ENCODE results near the gene LBHD2. TPM values are rescaled to one million over a fixed set of nuclear protein-coding genes. Genes with fewer than 3 reads are reported as not detected.

The LBHD2 gene
- total and polyA plus RNA-seq, 10 of the 15 experiments (the other 5 are each of a cell fraction or from before 2014, with no cell fraction given) = not detected

- TF ChIP-seq ZBTB4 (CRISPR knock-in tag; IDR thresholded peaks at IDR 0.05) = no peak
- no peak for TF ChIP-seq FOXM1 (IDR thresholded peaks at IDR 0.05; ENCODE audit: low read depth, low read length)
- no peak for TF ChIP-seq NR2C2 (IDR thresholded peaks at IDR 0.05; ENCODE audit: borderline replicate concordance, control insufficient read depth, insufficient read length, low read depth)
- peak; percentile 87 for TF ChIP-seq ATF7 (IDR thresholded peaks at IDR 0.05; ENCODE audit: low read depth)
- no peak for TF ChIP-seq ASH2L (IDR thresholded peaks at IDR 0.05; ENCODE audit: borderline replicate concordance, low read depth)
- TF ChIP-seq NFYB (IDR thresholded peaks at IDR 0.05; ENCODE audit: insufficient read depth, low read depth, low read length) = no peak
- no peak for TF ChIP-seq BMI1 (IDR thresholded peaks at IDR 0.05; ENCODE audit: borderline replicate concordance)
- no peak for TF ChIP-seq NKRF (conservative IDR thresholded peaks at IDR 0.05)
- TF ChIP-seq STAT1 (conservative IDR thresholded peaks at IDR 0.05) = no peak
- no peak for TF ChIP-seq ATF2 (IDR thresholded peaks at IDR 0.05; ENCODE audit: low read length)
- TF ChIP-seq ELK1 (IDR thresholded peaks at IDR 0.05; ENCODE audit: low read depth, low read length) = no peak
- TF ChIP-seq USF2 (IDR thresholded peaks at IDR 0.05; ENCODE audit: borderline replicate concordance, low read depth, low read length) = no peak
- no peak for TF ChIP-seq USF1 (IDR thresholded peaks at IDR 0.05; ENCODE audit: borderline replicate concordance, extremely low read length, insufficient read depth, low read depth, low read length)
- no peak for TF ChIP-seq RAD51 (IDR thresholded peaks at IDR 0.05)
- 0 out of 2 replicates have a peak, but pooled peaks have one; percentile 10 for TF ChIP-seq PAX5 (IDR thresholded peaks at IDR 0.05; ENCODE audit: borderline replicate concordance, low read depth, low read length)
- TF ChIP-seq NR2C1 (IDR thresholded peaks at IDR 0.05) = no peak
- peak; percentile 58; the same call in 1 of the 2 replicates for TF ChIP-seq MTA2 (IDR thresholded peaks at IDR 0.05; ENCODE audit: low read depth)
- 0 out of 2 replicates have a peak, but pooled peaks have one; percentile 22 for TF ChIP-seq CHD2 (IDR thresholded peaks at IDR 0.05; ENCODE audit: borderline replicate concordance, low read depth, low read length)
- peak; percentile 71 for TF ChIP-seq RELA (IDR thresholded peaks at IDR 0.05; ENCODE audit: borderline replicate concordance, partially characterized antibody)
- TF ChIP-seq POLR2A (IDR thresholded peaks at IDR 0.05; ENCODE audit: low read depth, low read length) = peak; percentile 44; the same call in 1 of the 2 replicates
Observed at GRCh38 chr14:103108749-103109207, 24.8 kb downstream of the LBHD2 start (continued).
